ENCODE results near the gene DNM1. TPM values are rescaled to one million over a fixed set of nuclear protein-coding genes. Genes with fewer than 3 reads are reported as not detected.

Gene DNM1
- total and polyA plus RNA-seq, 4 donors, result 0.29 to 5.9 (median 1.1) TPM

GRCh38 chr9:128224877-128225276, 21.7 kb downstream of the DNM1 start (continued):
- TF ChIP-seq, protein P1, sequence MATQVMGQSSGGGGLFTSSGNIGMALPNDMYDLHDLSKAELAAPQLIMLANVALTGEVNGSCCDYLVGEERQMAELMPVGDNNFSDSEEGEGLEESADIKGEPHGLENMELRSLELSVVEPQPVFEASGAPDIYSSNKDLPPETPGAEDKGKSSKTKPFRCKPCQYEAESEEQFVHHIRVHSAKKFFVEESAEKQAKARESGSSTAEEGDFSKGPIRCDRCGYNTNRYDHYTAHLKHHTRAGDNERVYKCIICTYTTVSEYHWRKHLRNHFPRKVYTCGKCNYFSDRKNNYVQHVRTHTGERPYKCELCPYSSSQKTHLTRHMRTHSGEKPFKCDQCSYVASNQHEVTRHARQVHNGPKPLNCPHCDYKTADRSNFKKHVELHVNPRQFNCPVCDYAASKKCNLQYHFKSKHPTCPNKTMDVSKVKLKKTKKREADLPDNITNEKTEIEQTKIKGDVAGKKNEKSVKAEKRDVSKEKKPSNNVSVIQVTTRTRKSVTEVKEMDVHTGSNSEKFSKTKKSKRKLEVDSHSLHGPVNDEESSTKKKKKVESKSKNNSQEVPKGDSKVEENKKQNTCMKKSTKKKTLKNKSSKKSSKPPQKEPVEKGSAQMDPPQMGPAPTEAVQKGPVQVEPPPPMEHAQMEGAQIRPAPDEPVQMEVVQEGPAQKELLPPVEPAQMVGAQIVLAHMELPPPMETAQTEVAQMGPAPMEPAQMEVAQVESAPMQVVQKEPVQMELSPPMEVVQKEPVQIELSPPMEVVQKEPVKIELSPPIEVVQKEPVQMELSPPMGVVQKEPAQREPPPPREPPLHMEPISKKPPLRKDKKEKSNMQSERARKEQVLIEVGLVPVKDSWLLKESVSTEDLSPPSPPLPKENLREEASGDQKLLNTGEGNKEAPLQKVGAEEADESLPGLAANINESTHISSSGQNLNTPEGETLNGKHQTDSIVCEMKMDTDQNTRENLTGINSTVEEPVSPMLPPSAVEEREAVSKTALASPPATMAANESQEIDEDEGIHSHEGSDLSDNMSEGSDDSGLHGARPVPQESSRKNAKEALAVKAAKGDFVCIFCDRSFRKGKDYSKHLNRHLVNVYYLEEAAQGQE (IDR thresholded peaks at IDR 0.05), result no peak
- no peak for TF ChIP-seq YY1 (IDR thresholded peaks at IDR 0.05)

- Histone ChIP-seq H3K9ac (ENCODE audit: low read depth in 1 of 2, low read length in 2 of 2) (no peak overlapping the region), H3K36me3 (ENCODE audit: control insufficient read depth in 4 of 4, insufficient read depth in 3 of 4, low read depth in 1 of 4, low read length in 3 of 4) (peaks cover 0 to 3% (median 0%) of the 10 kb centered on the region in 4 donors), H3K27ac (ENCODE audit: low read depth in 1 of 2, low read length in 2 of 2) (no peak overlapping the region), H3K4me3 (ENCODE audit: low read depth in 1 of 3, low read length in 3 of 3) (no peak overlapping the region), H3K4me1 (ENCODE audit: control insufficient read depth in 4 of 4, insufficient read depth in 4 of 4, low read length in 3 of 4) (no peaks in the 10 kb centered on the region), H3K9me3 (ENCODE audit: control insufficient read depth in 4 of 4, low read length in 3 of 4) (no peaks in the 10 kb centered on the region), H3K27me3 (ENCODE audit: control insufficient read depth in 4 of 4, insufficient read depth in 4 of 4, low read length in 3 of 4) (no peaks in the 10 kb centered on the region)
- 90% methylated on average over 19 of the region's 19 CpGs for WGBS
- TF ChIP-seq CTCF (IDR thresholded peaks at IDR 0.05; ENCODE audit: low read depth, low read length, missing input control) (no peak), HNF4G (IDR thresholded peaks at IDR 0.05) (no peak), EGR1 (IDR thresholded peaks at IDR 0.05; ENCODE audit: low read depth in 2 of 2) (no peak), TAF1 (conservative IDR thresholded peaks at IDR 0.05) (no peak), JUND (IDR thresholded peaks at IDR 0.05) (no peak), FOXA1 (IDR thresholded peaks at IDR 0.05) (no peak), ATF3 (IDR thresholded peaks at IDR 0.05) (no peak), YY1 (IDR thresholded peaks at IDR 0.05) (no peak), RXRA (IDR thresholded peaks at IDR 0.05) (no peak), NR2F2 (IDR thresholded peaks at IDR 0.05) (no peak), GABPA (IDR thresholded peaks at IDR 0.05 in 1 of 2, conservative IDR thresholded peaks at IDR 0.05 in 1 of 2) (no peak), RAD21 (IDR thresholded peaks at IDR 0.05) (no peak), FOXA2 (IDR thresholded peaks at IDR 0.05) (no peak), MAX (IDR thresholded peaks at IDR 0.05) (no peak), HNF4A (conservative IDR thresholded peaks at IDR 0.05) (no peak), SP1 (IDR thresholded peaks at IDR 0.05) (no peak)
- TF ChIP-seq, protein P1 (IDR thresholded peaks at IDR 0.05), result no peak
- TF ChIP-seq, protein P2, sequence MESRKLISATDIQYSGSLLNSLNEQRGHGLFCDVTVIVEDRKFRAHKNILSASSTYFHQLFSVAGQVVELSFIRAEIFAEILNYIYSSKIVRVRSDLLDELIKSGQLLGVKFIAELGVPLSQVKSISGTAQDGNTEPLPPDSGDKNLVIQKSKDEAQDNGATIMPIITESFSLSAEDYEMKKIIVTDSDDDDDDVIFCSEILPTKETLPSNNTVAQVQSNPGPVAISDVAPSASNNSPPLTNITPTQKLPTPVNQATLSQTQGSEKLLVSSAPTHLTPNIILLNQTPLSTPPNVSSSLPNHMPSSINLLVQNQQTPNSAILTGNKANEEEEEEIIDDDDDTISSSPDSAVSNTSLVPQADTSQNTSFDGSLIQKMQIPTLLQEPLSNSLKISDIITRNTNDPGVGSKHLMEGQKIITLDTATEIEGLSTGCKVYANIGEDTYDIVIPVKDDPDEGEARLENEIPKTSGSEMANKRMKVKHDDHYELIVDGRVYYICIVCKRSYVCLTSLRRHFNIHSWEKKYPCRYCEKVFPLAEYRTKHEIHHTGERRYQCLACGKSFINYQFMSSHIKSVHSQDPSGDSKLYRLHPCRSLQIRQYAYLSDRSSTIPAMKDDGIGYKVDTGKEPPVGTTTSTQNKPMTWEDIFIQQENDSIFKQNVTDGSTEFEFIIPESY (IDR thresholded peaks at IDR 0.05), result no peak
- no peak for DNase-seq (ENCODE audit: low spot score)
Observed at GRCh38 chr9:128225770-128226411, 22.7 kb downstream of the DNM1 start.

All from liver (tissue), 9 donors.